B cell (primary cell): ENCODE results near the gene ACP7. TPM values are rescaled to one million over a fixed set of nuclear protein-coding genes. Genes with fewer than 3 reads are reported as not detected.

Experiments
- ATAC-seq: fragments of 200-7000 bp; cut with Tn5 transposase; one replicate; pipeline ENCODE4 v1.10.0; 2021; ENCODE audit warnings: low read depth, mild to moderate bottlenecking, moderate number of reproducible peaks, moderate library complexity
- CTCF ChIA-PET: fragments of 350-600 bp; sonication (Branson Sonifier 250); formaldehyde crosslinking; loops from one replicate; lab custom pipeline; 2021; ENCODE audit warnings: antibody characterized with exemption, inconsistent platforms; lab: Charles Lee
- POLR2A ChIA-PET: fragments of 350-600 bp; sonication (Branson Sonifier 250); formaldehyde crosslinking; loops from one replicate; lab custom pipeline; 2021; ENCODE audit warnings: antibody characterized with exemption; lab: Charles Lee
- DNase-seq: peaks from one replicate; pipeline ENCODE4 v3.0.0; 2013
- H2AFZ ChIP-seq: 2 replicates; pipeline ENCODE4 v1.6.1; 2012; ENCODE audit warnings: mild to moderate bottlenecking, low read depth, low read length; ENCODE audit not compliant: insufficient read depth, poor library complexity, severe bottlenecking
- H3K27ac ChIP-seq, 2 donors: 1 replicate in 1 of 2; 2 replicates in 1 of 2; pipeline ENCODE4 v1.5.1; 2012 to 2013; ENCODE audit warnings: low read length in 2 of 2, mild to moderate bottlenecking in 2 of 2, moderate library complexity in 1 of 2
- H3K27me3 ChIP-seq, 4 experiments: fragments of 200-600 bp in 1 of 4; sonication (generic) in 1 of 4; replicated peaks in 1 of 4; 1 replicate in 2 of 4; 2 replicates in 2 of 4; pipeline versions ENCODE4 v1.6.1 to v1.7.0; 2013 to 2016; ENCODE audit warnings: low read length in 3 of 4, mild to moderate bottlenecking in 2 of 4, mixed read lengths in 1 of 4, moderate library complexity in 1 of 4; ENCODE audit not compliant: insufficient read depth in 4 of 4, control insufficient read depth in 3 of 4; ENCODE audit errors: control extremely low read depth in 1 of 4
- H3K36me3 ChIP-seq, 2 experiments: replicated peaks in 1 of 2; 1 replicate in 1 of 2; 2 replicates in 1 of 2; pipeline versions ENCODE4 v1.6.1 to v1.7.1; 2013; ENCODE audit warnings: low read length in 1 of 2; ENCODE audit not compliant: insufficient read depth in 2 of 2, control insufficient read depth in 1 of 2; ENCODE audit errors: control extremely low read depth in 1 of 2, extremely low read depth in 1 of 2
- H3K4me1 ChIP-seq, 2 donors: fragments of 200-600 bp in 1 of 2; sonication (generic) in 1 of 2; 1 replicate in 1 of 2; 2 replicates in 1 of 2; pipeline versions ENCODE4 v1.5.1 to v1.6.1; 2013 to 2017; ENCODE audit warnings: low read length in 2 of 2; ENCODE audit not compliant: control insufficient read depth in 2 of 2, insufficient read depth in 2 of 2
- H3K4me2 ChIP-seq: replicated peaks from 2 replicates; pipeline ENCODE3; 2012; ENCODE audit warnings: mild to moderate bottlenecking, low read depth, low read length; ENCODE audit not compliant: poor library complexity, severe bottlenecking
- H3K4me3 ChIP-seq, 5 experiments: fragments of 200-600 bp in 1 of 5; sonication (generic) in 1 of 5; 1 replicate in 3 of 5; 2 replicates in 2 of 5; pipeline versions ENCODE4 v1.5.1 to v1.7.0; 2011 to 2016; ENCODE audit warnings: low read length in 4 of 5, mild to moderate bottlenecking in 4 of 5, low read depth in 2 of 5, control low read depth in 1 of 5, moderate library complexity in 1 of 5; ENCODE audit not compliant: insufficient read depth in 1 of 5; ENCODE audit errors: control extremely low read depth in 1 of 5, extremely low read depth in 1 of 5
- H3K79me2 ChIP-seq: fragments of 200-600 bp; sonication (generic); one replicate; pipeline ENCODE4 v1.6.0; 2016; ENCODE audit warnings: low read length; ENCODE audit not compliant: control insufficient read depth, insufficient read depth
- H3K9ac ChIP-seq: fragments of 200-600 bp; sonication (generic); 2 replicates; pipeline ENCODE4 v1.6.1; 2017; ENCODE audit warnings: mild to moderate bottlenecking, low read length, moderate library complexity
- H3K9me3 ChIP-seq, 3 donors: one replicate each; pipeline versions ENCODE4 v1.6.1 to v1.7.1; 2013; ENCODE audit warnings: low read length in 2 of 3; ENCODE audit not compliant: control insufficient read depth in 2 of 3, insufficient read depth in 1 of 3; ENCODE audit errors: control extremely low read depth in 1 of 3
- H4K20me1 ChIP-seq: 2 replicates; pipeline ENCODE4 v1.6.0; 2012; ENCODE audit warnings: mild to moderate bottlenecking, low read length; ENCODE audit not compliant: insufficient read depth, control insufficient read depth, poor library complexity, severe bottlenecking
- H3K27ac Mint-ChIP-seq: one replicate; pipeline ENCODE4 v1.8.0; 2021; ENCODE audit warnings: mixed read lengths
- H3K27me3 Mint-ChIP-seq: one replicate; pipeline ENCODE4 v1.8.0; 2021; ENCODE audit warnings: mixed read lengths
- H3K4me1 Mint-ChIP-seq: one replicate; pipeline ENCODE4 v1.8.0; 2021; ENCODE audit warnings: mixed read lengths
- H3K4me3 Mint-ChIP-seq: one replicate; pipeline ENCODE4 v1.8.0; 2021; ENCODE audit warnings: mixed read lengths
- H3K9me3 Mint-ChIP-seq: one replicate; pipeline ENCODE4 v1.8.0; 2022; ENCODE audit warnings: mixed read lengths; ENCODE audit not compliant: insufficient read depth
- EZH2 ChIP-seq: IDR thresholded peaks from 2 replicates; pipeline ENCODE4 v1.6.1; 2012; ENCODE audit warnings: borderline replicate concordance, low read depth, mild to moderate bottlenecking, moderate library complexity, low read length; ENCODE audit not compliant: insufficient read depth, poor library complexity, severe bottlenecking
- WGBS: methylation state at CpG from one replicate; pipeline ENCODE4 v1.1.5; 2013; ENCODE audit warnings: missing lambda C conversion rate; ENCODE audit not compliant: insufficient coverage; 5-methylcytosine and 5-hydroxymethylcytosine counted together
- intact Hi-C: fragments of 100-400 bp; cut with micrococcal nuclease; formaldehyde crosslinking; loops from one replicate; pipeline ENCODE4 v1.10.0; 2022
- polyA plus RNA-seq: library from polyadenylated mRNA; depleted of rRNA; stranded (reverse); fragments of >200 nt; gene quantifications from 2 replicates; pipeline ENCODE4 v1.2.3, GENCODE V29; 2012
- total RNA-seq, 2 donors: library from RNA; stranded (reverse); fragments of 120-200 nt in 1 of 2; gene quantifications; 1 replicate in 1 of 2; 2 replicates in 1 of 2; pipeline versions ENCODE4 v1.2.3 to v1.2.4, GENCODE V29; 2013 to 2022
- TF ChIP-seq, protein P1 (sequence below): fragments of 200-600 bp; IDR thresholded peaks from one replicate; pipeline ENCODE4 v1.8.0; 2022; ENCODE audit warnings: antibody characterized with exemption, mild to moderate bottlenecking

The ACP7 gene
- total and polyA plus RNA-seq, 2 donors (not counting 1 experiment from before 2014, with no cell fraction given): not detected

DNA sequence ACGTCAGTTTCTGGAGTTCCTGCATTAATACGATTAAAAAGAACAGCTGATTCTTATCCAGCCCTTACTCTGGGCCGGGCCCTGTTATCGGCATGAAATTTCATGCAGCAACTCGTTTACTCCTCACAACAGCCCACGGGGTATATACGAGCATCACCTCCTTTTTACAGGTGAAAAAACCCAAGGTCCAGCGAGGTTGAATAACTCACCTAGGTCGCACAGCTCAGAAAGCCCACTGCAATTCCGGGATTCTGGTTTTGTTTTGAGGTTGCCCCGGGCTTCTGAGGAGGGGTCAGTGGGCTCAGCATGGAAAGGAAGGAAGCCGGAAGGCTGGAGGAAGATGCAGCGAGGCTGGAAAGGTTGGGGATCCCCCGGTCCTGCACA is 577 bp upstream of the ACP7 start:
- no peak overlapping the region for H3K27ac Mint-ChIP-seq
- H3K4me3 ChIP-seq: no peak overlapping the region
- H3K27me3 Mint-ChIP-seq: peaks cover 45% of the 10 kb centered on the region
- no peak overlapping the region for H2AFZ ChIP-seq
- DNase-seq: no peak
- ATAC-seq: no peak
- H3K27ac ChIP-seq: no peak overlapping the region
- H3K4me2 ChIP-seq: no peak overlapping the region
- no peaks in the 10 kb centered on the region for H4K20me1 ChIP-seq
- ChIA-PET CTCF (no interaction called here), POLR2A (no interaction called here)
- no peaks in the 10 kb centered on the region for H3K79me2 ChIP-seq
- no peaks in the 10 kb centered on the region for H3K36me3 ChIP-seq
- peaks cover 0 to 3% (median 0%) of the 10 kb centered on the region in 3 donors for H3K9me3 ChIP-seq
- no peak overlapping the region for H3K9ac ChIP-seq
- H3K27me3 ChIP-seq: peaks cover 0 to 44% (median 25%) of the 10 kb centered on the region in 4 experiments
- no peak overlapping the region for H3K4me3 Mint-ChIP-seq
- H3K4me1 Mint-ChIP-seq: peaks cover 11% of the 10 kb centered on the region
- TF ChIP-seq, protein P1, sequence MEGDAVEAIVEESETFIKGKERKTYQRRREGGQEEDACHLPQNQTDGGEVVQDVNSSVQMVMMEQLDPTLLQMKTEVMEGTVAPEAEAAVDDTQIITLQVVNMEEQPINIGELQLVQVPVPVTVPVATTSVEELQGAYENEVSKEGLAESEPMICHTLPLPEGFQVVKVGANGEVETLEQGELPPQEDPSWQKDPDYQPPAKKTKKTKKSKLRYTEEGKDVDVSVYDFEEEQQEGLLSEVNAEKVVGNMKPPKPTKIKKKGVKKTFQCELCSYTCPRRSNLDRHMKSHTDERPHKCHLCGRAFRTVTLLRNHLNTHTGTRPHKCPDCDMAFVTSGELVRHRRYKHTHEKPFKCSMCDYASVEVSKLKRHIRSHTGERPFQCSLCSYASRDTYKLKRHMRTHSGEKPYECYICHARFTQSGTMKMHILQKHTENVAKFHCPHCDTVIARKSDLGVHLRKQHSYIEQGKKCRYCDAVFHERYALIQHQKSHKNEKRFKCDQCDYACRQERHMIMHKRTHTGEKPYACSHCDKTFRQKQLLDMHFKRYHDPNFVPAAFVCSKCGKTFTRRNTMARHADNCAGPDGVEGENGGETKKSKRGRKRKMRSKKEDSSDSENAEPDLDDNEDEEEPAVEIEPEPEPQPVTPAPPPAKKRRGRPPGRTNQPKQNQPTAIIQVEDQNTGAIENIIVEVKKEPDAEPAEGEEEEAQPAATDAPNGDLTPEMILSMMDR: no peak
- TF ChIP-seq EZH2: no peak
- intact Hi-C loops: no loop called here
- WGBS: 2% methylated on average over 14 of the region's 14 CpGs
- H3K4me1 ChIP-seq: peaks cover 10 to 12% of the 10 kb centered on the region in 2 donors
- H3K9me3 Mint-ChIP-seq: no peaks in the 10 kb centered on the region

DNA sequence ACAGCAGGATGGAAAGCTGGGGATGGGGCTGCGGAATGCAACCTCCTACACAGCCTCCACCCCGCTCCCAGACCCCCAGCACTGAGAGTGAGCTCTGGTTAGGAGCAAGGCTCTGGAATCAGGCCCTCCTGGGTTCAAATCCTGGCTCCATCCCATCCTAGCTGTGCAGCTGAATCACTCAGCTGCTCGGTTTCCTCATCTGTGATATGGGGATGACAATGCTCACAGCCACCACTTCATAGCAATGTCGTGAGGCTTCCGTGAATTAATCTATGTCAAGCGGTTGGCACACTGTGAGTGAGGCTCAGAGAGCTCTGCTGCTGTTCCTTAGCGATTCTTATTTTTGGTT is 538 bp downstream of the ACP7 start:
- 87% methylated on average over 5 of the region's 7 CpGs for WGBS

More for the DNA sequence above, 538 bp downstream of the ACP7 start:
- peaks cover 0 to 42% (median 25%) of the 10 kb centered on the region in 4 experiments for H3K27me3 ChIP-seq
- POLR2A ChIA-PET: no interaction called here
- peaks cover 10 to 12% of the 10 kb centered on the region in 2 donors for H3K4me1 ChIP-seq
- Mint-ChIP-seq H3K27me3 (peaks cover 50% of the 10 kb centered on the region), H3K4me3 (no peak overlapping the region), H3K9me3 (no peaks in the 10 kb centered on the region), H3K4me1 (peaks cover 11% of the 10 kb centered on the region), H3K27ac (no peak overlapping the region)
- no peak overlapping the region for H3K4me2 ChIP-seq
- H2AFZ ChIP-seq: no peak overlapping the region
- no peaks in the 10 kb centered on the region for H3K79me2 ChIP-seq
- DNase-seq (no peak), ATAC-seq (no peak)
- TF ChIP-seq, protein P1: no peak
- no peak for TF ChIP-seq EZH2
- no peak overlapping the region for H3K27ac ChIP-seq
- no peaks in the 10 kb centered on the region for H3K36me3 ChIP-seq
- no peaks in the 10 kb centered on the region for H4K20me1 ChIP-seq
- intact Hi-C loops: no loop called here
- no peak overlapping the region for H3K9ac ChIP-seq
- H3K9me3 ChIP-seq: peaks cover 0 to 3% (median 0%) of the 10 kb centered on the region in 3 donors
- no peak overlapping the region for H3K4me3 ChIP-seq
- CTCF ChIA-PET: no interaction called here
